Frontal cortex (tissue), 4 donors: ENCODE data around the gene DISP3. TPM values are rescaled to one million over a fixed set of nuclear protein-coding genes. Genes with fewer than 3 reads are reported as not detected.

Experiments
- DNase-seq, 2 donors: peaks; one replicate each; pipeline ENCODE4 v3.0.0; 2012; ENCODE audit warnings: low spot score in 2 of 2
- FAIRE-seq: peaks from 2 replicates; lab custom pipeline; 2012; peaks lifted over from hg19 to GRCh38; lab: Jason Lieb, UNC
- total RNA-seq: library from RNA; depleted of rRNA; stranded (reverse); fragments of >200 nt; gene quantifications from one replicate; pipeline ENCODE4 v1.2.3, GENCODE V29; 2014
- donor health status: control.
- donor health status: control.
- donor health status: control.

DISP3 gene
- total RNA-seq, 1 donor from 2014 or later: 12.2 TPM

DNA sequence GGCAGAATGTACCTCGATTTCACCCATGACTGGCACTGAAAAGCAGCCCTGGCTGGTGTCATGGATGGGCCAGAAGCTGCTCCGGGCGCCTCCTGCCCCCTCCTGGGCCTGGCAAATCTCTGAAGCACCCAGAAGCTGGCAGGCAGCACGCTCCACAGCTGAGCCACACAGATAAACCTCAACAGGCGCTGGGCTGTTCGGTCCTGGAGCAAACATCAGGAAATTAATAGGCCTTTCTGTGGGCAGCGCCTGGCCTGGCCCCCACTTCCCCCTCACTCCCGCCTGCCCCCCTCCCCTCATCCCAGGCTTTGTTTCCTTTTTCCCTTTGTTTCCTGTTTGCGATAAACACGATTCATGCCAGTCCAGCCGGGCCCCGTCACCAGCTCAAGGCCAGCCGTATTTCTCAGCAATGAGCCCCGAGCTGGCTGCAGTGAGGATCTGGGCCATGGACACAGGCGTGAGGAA, 20.1 kb upstream of the DISP3 start:
- FAIRE-seq (no peak), DNase-seq (peak; percentile 67)

DNA sequence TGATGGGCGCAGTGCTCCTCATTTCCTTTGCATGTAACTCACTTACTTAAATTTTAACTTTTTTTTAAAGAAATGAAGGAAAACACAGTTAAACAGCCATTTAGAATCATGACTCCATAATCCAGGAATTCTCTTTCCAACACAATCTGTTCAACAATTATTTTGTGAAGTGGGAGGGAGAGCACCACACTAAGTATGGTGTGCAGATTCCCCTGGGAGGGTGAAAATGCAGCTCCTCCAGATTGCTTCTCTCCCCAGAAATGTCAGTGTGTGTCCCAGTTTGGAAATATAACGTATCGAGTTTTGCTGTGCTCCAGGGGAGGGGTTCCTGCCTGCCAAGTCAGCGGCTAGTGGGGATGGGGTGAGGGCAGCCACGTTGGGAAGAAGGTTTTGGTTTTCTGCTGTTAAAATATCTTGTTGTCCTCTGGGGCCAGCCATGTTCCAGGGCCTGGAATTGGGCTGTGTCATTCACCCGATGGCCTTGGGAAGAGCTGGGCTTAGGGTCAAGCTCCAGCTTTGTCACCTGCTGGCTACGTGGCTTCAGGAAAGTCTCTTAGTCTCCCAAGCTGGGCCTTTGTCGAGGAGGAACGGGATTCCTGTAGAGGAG, 17.3 kb upstream of the DISP3 start:
- FAIRE-seq (no peak), DNase-seq (no peak)

DNA sequence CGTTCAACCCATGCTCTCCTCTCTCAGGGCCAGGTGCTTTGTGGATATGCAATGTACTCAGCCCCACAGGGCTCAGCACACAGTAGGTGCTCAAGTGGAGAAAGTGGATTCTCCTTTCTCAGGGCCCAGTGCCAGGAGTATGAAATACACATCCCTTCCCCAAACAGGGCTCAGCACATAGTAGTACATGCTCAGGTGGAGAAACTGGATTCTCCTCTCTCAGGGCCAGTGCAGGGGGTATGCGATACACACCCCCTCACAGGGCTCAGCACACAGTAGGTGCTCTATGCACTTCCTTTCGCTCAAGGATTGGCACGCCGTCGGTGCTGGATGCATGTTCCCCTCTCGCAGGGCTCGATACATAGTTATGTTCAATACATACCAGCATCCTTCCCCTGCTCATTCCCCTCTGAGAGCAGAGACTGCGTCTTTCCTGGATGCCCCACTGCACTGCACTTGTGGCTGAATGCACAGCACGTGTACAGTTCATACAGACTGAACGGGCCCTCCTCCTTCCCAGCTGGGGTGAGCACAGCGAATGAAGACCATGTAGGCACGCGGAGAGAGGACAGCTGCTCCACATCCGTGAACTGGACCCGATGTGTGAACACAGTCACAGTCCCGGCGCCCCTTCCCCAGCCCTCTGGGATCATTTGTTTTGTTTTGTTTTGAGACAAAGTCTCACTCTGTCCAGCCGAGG, 16.6 kb upstream of the DISP3 start:
- FAIRE-seq: no peak
- DNase-seq: no peak

GRCh38 chr1:11463177-11463576, 15.8 kb upstream of the DISP3 start:
- DNase-seq: no peak
- FAIRE-seq: no peak

DNA sequence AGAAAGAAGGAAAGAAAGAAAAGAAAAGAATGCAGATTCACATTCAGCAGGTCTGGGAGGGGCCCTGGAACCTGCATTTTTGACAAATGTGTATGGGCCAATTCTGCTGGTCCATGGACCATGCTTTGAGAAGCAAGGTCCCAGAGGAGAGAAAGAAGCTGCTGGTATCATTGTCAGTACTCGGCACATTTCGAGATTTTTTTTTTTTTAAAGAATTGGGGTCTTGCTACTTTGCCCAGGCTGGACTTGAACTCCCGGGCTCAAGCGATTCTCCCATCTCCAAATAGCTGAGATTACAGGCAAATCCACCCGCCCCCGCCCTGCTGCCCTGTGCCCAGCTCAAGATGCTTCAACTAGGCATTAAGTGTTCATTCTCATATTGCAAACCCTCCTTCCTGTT, 13.6 kb upstream of the DISP3 start:
- FAIRE-seq (no peak), DNase-seq (no peak)

GRCh38 chr1:11466416-11466815, 12.5 kb upstream of the DISP3 start:
- FAIRE-seq: no peak
- DNase-seq: no peak

GRCh38 chr1:11468878-11469277, 10.1 kb upstream of the DISP3 start:
- DNase-seq: no peak
- no peak for FAIRE-seq

- no peak for FAIRE-seq
- DNase-seq: no peak
Observed at GRCh38 chr1:11470912-11471311, 8.0 kb upstream of the DISP3 start.

GRCh38 chr1:11471473-11471872, 7.5 kb upstream of the DISP3 start:
- DNase-seq (no peak), FAIRE-seq (no peak)

DNA sequence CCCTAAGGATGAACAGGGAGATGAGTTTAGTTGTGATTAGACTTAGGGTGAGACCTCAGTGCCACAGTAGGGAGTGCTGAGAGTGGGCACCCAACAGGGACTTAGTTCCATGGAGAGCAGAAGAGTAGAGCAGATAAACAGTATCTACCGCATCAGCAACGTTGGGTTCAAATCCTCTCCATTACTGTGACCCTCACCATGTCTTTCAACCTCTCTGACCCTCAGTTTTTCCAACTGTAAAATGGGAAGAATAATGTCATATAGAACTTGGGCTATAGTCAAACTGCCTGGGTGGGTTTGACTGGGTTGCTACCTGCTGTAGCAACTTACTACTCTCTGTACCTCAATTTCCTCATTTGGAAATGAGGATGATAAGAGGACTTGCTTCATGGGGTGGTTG, 6.7 kb upstream of the DISP3 start:
- no peak for DNase-seq
- FAIRE-seq: no peak

GRCh38 chr1:11472741-11473140, 6.2 kb upstream of the DISP3 start:
- no peak for DNase-seq
- no peak for FAIRE-seq

DNA sequence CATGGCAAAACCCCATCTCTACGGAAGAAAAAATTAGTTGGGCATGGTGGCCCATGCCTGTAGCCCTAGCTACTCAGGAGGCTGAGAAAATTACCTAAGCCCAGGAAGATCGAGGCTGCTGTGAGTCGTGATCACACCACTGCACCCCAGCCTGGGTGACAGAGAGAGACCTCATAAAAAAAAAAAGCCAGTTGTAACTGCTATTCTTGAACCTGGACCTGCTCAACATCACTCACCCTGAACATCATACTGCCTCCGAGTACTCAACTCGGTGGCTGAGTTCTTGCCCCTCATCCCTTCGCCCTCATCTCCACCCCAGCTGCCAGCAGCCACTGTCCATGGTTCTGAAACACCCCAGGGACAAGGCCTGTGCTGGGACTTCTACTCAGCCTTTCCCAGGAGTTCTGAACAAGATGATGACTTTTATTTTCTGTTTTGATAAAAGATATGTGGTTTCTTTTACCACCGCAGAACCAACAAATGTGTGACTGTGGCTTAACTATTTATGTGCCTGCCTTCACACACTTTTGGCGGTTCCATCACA, 5.4 kb upstream of the DISP3 start:
- FAIRE-seq (no peak), DNase-seq (no peak)

DNA sequence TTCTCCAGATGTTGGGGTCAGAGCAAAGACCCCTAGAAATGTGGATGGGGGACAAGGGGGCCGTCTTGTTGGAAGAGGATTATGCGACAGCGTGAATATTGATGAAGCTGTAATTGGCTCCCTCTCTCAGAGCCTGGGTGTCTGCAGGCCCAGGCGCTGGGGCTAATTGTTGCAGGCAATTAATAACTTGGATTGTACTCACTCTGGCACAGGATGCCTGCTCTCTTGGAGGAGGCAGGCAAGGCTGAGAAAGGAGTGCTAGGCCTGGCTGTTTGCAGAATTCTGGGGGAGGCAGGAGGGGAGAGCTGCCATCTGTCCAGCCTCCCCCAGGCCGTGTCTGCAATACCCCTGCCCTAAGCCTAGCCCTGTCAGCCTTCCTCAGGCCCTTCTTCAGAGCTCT, 4.1 kb upstream of the DISP3 start:
- DNase-seq (no peak), FAIRE-seq (no peak)

- DNase-seq: no peak
- FAIRE-seq: no peak
Observed at GRCh38 chr1:11475748-11476147, 3.2 kb upstream of the DISP3 start.

GRCh38 chr1:11479375-11479979, 522 bp downstream of the DISP3 start:
- DNase-seq (no peak), FAIRE-seq (no peak)

- DNase-seq (no peak), FAIRE-seq (no peak)
Observed at GRCh38 chr1:11481019-11481418, 2.1 kb downstream of the DISP3 start.

DNA sequence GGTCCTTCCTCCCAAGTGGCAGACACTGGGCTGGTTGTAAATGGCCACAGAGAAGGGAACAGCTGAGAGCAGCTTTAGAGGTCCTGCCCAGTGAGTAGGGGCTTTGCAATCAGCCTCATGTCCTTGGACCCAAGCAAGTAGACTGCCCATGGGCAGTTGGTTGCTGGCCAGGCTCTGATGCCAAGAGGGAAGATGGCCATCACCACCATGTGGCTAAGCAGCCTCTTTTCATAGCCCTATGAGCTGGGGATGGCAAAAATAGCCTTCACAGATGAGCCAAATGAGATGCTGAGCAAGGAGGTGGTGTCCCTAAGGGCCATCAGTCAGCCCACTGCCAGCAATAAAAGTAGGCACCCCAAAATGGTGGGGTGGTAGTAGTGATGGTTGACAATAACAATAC, 3.2 kb downstream of the DISP3 start:
- FAIRE-seq (no peak), DNase-seq (no peak)

DNA sequence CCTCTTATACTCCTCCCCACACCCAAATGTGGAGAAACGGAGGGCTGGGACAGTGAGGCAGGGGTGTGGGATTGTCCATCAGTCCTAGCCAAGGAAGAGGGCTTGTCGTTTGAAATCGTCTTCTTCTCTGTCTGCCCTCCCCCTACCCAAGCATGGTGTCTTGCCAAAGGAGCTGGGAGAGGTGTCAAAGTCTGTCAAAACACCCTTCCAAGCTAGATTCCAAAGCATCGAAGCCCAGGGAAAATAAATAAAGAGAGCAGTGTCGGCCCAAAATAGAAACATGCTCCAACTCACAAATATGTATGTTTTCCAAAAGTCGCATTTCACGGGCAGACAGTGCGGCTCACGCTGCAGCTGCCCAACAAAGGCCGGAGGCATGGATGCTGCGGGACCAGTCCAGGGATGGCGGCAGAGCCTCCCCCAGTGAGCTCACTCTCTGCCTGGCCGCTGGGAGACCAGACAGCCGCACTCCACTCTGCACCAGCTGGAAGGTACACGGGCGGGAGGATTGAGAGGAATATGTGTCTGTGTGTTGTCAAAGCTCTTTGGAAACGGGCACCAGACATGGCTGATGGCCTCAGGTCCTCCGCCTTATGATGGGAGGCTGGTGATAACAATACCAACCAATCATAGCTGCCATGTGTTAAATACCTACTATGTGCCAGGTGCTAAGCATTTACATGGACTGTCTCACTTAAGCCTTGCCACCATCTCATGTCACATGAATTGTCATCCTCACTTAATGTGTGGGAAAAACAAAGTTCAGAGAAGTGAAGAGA, 3.9 kb downstream of the DISP3 start:
- FAIRE-seq: no peak
- DNase-seq: no peak

DNA sequence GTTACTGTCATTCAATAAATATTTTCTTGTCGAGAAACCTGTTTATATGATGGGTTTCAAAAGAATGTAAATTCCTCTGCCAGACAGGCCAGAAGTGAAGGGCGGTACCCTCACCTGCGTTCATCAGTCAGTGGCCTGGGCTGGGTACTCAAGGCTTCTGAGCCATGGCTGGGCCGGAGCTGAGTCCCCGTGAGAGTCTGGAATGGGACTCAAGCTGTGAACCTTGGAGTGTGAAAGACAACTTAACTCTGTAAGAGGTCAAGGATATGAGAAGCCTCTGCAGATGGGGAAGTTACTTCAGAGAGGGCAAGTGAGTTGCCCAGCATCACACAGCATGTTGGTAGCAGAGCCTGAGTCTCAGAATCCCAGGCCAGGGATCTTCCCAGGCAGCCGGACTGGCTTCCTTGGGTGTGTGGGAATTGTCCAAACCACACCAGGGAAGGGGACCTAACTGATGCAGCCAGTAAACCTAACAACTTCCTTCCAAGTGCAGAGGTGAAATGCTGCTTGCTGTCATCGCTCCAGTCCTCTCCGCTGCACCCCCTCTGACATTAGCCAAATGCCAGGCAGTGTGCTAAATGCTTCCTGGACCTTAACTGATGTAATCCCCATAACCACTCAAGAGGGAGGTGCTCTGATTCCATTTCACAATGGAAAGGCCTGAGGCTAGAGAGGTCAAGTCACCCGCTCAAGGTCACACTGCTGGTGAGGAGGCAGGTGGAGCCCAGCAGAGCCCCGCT, 4.8 kb downstream of the DISP3 start:
- FAIRE-seq: no peak
- DNase-seq: no peak

DNA sequence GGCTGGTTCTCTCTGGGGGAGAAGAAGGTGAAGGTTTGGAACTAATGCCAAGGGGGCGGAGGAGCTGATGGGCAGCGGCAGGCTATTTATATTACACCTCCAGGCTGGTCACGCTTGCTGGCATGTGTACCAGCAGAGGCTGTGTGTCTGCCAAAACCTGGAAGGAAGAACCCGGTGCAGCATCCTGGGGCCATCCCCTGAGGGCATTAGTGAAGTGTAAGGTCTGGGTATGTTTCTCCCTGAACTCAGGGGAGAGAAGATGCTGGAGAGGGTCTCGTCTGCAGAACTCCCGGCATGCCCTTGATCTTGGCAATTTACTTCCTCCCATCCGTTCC, 5.3 kb downstream of the DISP3 start:
- FAIRE-seq (no peak), DNase-seq (no peak)
